HepG2 (cell line): ENCODE measurements around the gene GRAMD2A.

Experiments
- CTCF ChIP-seq: sonication (generic); formaldehyde crosslinking; IDR thresholded peaks from 2 replicates; pipeline ENCODE4 v1.5.0; 2020; ENCODE audit warnings: mild to moderate bottlenecking, missing genetic modification reagents, moderate library complexity
- E2F1 ChIP-seq: sonication (generic); formaldehyde crosslinking; IDR thresholded peaks from 2 replicates; pipeline ENCODE4 v1.5.0; 2020; ENCODE audit warnings: missing genetic modification reagents
- JUN ChIP-seq: sonication (generic); formaldehyde crosslinking; IDR thresholded peaks from 2 replicates; pipeline ENCODE4 v1.4.0; 2020; ENCODE audit warnings: mild to moderate bottlenecking, missing genetic modification reagents
- KDM1A ChIP-seq: IDR thresholded peaks from 2 replicates; pipeline ENCODE4 v1.6.1; 2016; ENCODE audit warnings: missing compliant biosample characterization
- SMARCC2 ChIP-seq: fragments of 450-650 bp; IDR thresholded peaks from 2 replicates; pipeline ENCODE4 v1.6.1; 2017; ENCODE audit warnings: antibody characterized with exemption, mild to moderate bottlenecking
- ZNF225 ChIP-seq: sonication (generic); formaldehyde crosslinking; IDR thresholded peaks from 2 replicates; pipeline ENCODE4 v1.4.0; 2020; ENCODE audit warnings: mild to moderate bottlenecking, missing genetic modification reagents
- ZNF562 ChIP-seq: sonication (generic); formaldehyde crosslinking; IDR thresholded peaks from 2 replicates; pipeline ENCODE4 v1.8.0; 2022; ENCODE audit warnings: missing genetic modification reagents, borderline replicate concordance

DNA sequence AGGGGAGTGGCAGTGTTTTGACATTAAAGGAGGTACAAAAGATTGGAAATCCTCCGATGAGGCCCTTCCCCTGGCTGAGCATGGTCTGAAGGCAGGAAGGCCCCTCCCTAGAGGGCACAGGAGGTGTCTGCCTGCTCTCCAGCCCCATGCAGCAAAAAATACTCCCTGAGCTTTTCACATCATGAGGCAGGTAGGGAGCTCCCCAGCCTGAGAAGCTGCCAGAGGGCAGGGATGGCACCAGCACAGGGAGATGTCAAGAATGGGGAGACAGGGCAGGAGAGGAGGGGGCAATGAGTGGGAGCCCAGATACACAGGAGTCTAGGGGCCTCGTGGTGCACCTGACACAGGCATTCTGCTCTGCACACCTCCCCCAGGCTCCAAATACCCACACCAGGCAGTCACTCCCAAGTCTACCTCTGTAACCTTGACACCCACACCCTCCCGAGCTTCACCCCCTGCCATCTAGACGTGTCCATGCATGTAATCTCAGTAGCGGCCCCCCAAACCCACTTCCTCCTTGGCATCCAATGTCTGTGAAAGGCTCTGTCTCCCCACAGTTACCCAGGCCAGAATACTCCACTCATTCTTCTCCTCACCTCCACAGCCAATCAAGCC, 22.9 kb downstream of the GRAMD2A start:
- TF ChIP-seq KDM1A (CRISPR knock-in tag) (no peak), CTCF (no peak), SMARCC2 (no peak), ZNF562 (CRISPR knock-in tag) (no peak), ZNF225 (CRISPR knock-in tag) (no peak), JUN (CRISPR knock-in tag) (no peak), E2F1 (CRISPR knock-in tag) (no peak)
